AG04449 (cell line): ENCODE data around the gene PRSS38.

Experiments used
- CTCF ChIA-PET: fragments of 350-600 bp; formaldehyde crosslinking; extraction: SDS; loops from one replicate; lab custom pipeline; 2021; ENCODE audit warnings: antibody characterized with exemption; lab: Yijun Ruan, JAX
- POLR2A ChIA-PET: fragments of 400-600, 350-600 bp; formaldehyde crosslinking; extraction: SDS; loops from one replicate; lab custom pipeline; 2020; ENCODE audit warnings: antibody characterized with exemption, inconsistent platforms; lab: Yijun Ruan, JAX
- DNase-seq: peaks from one replicate; pipeline ENCODE4 v3.0.0-alpha.2; 2010; ENCODE audit warnings: low read depth, low spot score
- H3K4me3 ChIP-seq: 2 replicates; pipeline ENCODE4 v1.5.1; 2011; ENCODE audit warnings: low read depth, mild to moderate bottlenecking, control low read depth, low read length
- CTCF ChIP-seq: IDR thresholded peaks from one replicate; pipeline ENCODE4 v1.5.1; 2011; ENCODE audit warnings: mild to moderate bottlenecking, moderate library complexity, low read length, control low read depth, inconsistent platforms; ENCODE audit not compliant: insufficient read depth; ENCODE audit errors: missing control alignments

Gene PRSS38

DNA sequence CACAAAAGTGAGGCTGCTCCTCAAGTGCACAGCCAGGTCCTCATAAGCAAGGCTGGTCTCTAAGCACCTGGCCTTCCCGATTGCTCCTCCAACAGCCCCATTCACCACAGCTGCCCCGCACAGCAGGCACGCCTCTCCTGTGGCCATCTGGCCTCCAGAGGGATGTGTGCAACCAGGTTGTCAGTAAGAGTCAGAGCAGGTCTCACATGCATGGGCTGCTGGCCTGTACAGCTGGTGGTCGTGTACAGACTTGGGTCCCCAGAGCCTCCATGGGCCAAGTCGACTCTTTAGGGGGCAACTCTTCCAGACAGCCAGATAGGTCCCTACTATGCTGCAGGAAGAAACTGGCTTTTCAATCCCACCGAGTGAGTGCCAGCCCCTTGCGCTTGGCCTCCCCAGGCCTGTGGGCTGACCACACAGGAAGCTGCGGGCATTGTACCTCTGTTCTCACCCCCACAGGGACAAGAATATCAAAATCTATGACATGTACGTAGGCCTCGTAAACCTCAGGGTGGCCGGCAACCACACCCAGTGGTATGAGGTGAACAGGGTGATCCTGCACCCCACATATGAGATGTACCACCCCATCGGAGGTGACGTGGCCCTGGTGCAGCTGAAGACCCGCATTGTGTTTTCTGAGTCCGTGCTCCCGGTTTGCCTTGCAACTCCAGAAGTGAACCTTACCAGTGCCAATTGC is 1.4 kb downstream of the PRSS38 start:
- no peak for DNase-seq
- CTCF ChIA-PET, result interaction anchor here (0.7 kb wide), 1 partner anchor 274 kb away, joined by 3 read pairs; no protein-coding TSS in a partner anchor
- POLR2A ChIA-PET, result no interaction called here
- TF ChIP-seq CTCF, result no peak
- H3K4me3 ChIP-seq, result no peak overlapping the region

- no peak overlapping the region for H3K4me3 ChIP-seq
- no peak for DNase-seq
- no peak for TF ChIP-seq CTCF
- POLR2A ChIA-PET, result no interaction called here
- CTCF ChIA-PET, result no interaction called here
These were observed 8.1 kb downstream of the PRSS38 start for GRCh38 chr1:227823537-227823936.

GRCh38 chr1:227824204-227824603 is 8.7 kb downstream of the PRSS38 start:
- no peak overlapping the region for H3K4me3 ChIP-seq
- ChIA-PET POLR2A (no interaction called here), CTCF (no interaction called here)
- DNase-seq, result no peak
- TF ChIP-seq CTCF, result no peak

- no peak for TF ChIP-seq CTCF
- no peak for DNase-seq
- ChIA-PET POLR2A (no interaction called here), CTCF (no interaction called here)
- no peak overlapping the region for H3K4me3 ChIP-seq
These were observed 13.3 kb downstream of the PRSS38 start for GRCh38 chr1:227828786-227829185.

DNA sequence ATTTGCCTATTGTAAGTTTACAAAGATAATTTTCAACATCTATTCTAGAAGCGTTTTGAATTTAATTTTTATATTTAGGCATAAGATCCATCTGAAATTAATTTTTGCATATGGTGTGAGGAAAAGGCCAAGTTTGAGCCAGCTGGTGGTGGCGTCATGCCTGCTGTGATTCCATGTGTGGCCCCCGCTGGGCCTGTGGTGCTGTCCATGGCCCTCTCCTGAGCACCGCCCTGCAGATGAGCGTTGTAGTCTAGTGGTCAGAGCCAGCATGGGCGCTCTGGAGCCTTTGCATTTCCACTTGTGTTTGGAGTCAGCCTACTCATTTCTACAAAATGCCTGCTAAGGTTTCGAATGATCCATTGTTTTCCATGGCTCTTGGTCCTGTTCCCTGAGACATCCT is 22.7 kb downstream of the PRSS38 start:
- no peak for TF ChIP-seq CTCF
- DNase-seq, result no peak
- H3K4me3 ChIP-seq, result no peak overlapping the region
- POLR2A ChIA-PET, result no interaction called here
- CTCF ChIA-PET, result no interaction called here

DNA sequence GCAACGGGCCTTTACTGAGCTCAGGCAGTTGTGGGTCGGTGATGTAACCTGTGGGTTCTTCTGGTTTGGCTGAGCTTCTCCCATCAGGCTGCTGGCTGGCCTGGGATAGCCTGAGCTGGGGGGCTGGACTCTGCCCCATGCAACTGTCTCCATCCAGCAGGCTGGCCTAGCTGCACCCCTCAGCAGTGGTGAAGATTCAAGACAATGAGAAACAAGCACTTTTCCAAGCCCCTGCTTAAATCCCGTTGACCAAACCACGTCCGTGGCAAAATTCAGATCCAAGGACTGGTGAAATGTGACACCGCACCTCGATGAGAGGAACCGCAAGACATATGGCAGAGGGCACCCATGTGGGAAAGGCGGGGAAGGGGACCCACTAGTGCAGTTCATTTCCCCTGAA is 25.6 kb downstream of the PRSS38 start:
- H3K4me3 ChIP-seq, result no peak overlapping the region
- no peak for DNase-seq
- no peak for TF ChIP-seq CTCF
- CTCF ChIA-PET, result no interaction called here
- POLR2A ChIA-PET, result no interaction called here
